Right lobe of liver (tissue), 4 donors: ENCODE data around the gene BCL2.

Experiments
- POLR2A ChIP-seq: fragments of 450-650 bp; IDR thresholded peaks from one replicate; pipeline ENCODE4 v1.6.1; 2017; ENCODE audit warnings: antibody characterized with exemption, mild to moderate bottlenecking
- TF ChIP-seq, protein P1 (sequence below), 4 donors: fragments of 200-600 bp in 3 of 4; fragments of 450-650 bp in 1 of 4; IDR thresholded peaks; one replicate each; pipeline versions ENCODE4 v1.5.1 to v1.8.0; 2016 to 2022; ENCODE audit warnings: antibody characterized with exemption in 4 of 4, mild to moderate bottlenecking in 2 of 4
- donor health status: DM: no; HTN: no; CAD: no.
- donor health status: DM: no; HTN: no; CAD: no.
- donor health status: DM: no; HTN: yes; CAD: no.

- no peak for TF ChIP-seq POLR2A
- TF ChIP-seq, protein P1, sequence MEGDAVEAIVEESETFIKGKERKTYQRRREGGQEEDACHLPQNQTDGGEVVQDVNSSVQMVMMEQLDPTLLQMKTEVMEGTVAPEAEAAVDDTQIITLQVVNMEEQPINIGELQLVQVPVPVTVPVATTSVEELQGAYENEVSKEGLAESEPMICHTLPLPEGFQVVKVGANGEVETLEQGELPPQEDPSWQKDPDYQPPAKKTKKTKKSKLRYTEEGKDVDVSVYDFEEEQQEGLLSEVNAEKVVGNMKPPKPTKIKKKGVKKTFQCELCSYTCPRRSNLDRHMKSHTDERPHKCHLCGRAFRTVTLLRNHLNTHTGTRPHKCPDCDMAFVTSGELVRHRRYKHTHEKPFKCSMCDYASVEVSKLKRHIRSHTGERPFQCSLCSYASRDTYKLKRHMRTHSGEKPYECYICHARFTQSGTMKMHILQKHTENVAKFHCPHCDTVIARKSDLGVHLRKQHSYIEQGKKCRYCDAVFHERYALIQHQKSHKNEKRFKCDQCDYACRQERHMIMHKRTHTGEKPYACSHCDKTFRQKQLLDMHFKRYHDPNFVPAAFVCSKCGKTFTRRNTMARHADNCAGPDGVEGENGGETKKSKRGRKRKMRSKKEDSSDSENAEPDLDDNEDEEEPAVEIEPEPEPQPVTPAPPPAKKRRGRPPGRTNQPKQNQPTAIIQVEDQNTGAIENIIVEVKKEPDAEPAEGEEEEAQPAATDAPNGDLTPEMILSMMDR (IDR thresholded peaks at IDR 0.05): no peak
Measured at GRCh38 chr18:63236406-63236805, 83.2 kb downstream of the BCL2 start.
